ENCODE measurements around the gene CXCR5.
A peak's percentile ranks its signal among the peaks of the same experiment; 100 is the strongest.

CXCR5 gene

DNA sequence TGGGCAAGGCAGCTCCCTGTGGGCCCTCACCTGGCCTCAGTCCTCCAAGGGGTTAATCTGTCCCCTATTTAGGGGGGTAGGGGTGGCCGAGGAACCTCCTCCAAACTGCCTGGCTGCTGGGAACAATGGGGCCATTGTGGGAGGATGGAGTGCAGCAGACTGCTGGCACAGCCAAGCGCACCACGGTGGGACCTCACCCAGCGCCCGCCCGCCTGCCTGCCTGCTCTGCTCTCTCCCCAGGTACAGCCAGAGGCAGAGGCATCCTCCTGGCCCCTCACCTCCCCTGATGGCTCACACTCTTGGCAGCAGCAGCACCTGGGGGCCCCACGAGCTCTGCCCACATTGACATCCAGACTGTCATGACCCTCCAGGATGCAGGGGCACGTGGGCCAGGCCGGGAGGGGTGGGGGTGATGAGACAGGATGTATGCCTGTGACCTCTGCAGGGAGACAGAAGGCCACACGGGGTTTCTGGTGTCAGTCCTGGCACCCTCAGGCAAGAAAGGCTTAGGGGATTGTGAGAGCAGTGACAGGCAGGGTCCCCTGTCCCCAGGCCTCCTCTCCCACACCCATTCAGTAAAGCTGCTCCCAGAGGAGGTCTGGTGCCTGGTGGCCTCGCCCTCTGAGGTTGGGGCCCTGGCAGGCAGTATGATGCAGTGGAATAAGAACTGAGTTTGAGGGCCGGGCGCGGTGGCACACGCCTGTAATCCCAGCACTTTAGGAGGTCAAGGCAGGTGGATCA, 30.7 kb downstream of the CXCR5 start:
- no peak for DNase-seq

DNA sequence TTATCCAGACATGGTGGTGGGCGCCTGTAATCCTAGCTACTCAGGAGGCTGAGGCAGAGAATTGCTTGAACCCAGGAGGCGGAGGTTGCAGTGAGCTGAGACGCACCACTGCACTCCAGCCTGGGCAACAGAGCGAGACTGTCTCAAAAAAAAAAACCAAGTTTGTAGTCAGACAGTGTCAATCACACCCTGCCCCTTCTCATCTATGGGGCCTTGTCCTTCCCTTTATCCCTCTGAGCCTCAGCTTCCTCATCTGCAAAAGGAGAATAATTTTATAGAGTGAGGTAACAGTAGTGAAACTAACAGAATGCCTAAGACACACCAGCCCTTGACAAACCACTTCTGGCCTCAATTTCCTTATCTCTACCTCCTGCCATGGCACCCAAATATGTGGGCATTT, 31.3 kb downstream of the CXCR5 start:
- no peak for DNase-seq

DNA sequence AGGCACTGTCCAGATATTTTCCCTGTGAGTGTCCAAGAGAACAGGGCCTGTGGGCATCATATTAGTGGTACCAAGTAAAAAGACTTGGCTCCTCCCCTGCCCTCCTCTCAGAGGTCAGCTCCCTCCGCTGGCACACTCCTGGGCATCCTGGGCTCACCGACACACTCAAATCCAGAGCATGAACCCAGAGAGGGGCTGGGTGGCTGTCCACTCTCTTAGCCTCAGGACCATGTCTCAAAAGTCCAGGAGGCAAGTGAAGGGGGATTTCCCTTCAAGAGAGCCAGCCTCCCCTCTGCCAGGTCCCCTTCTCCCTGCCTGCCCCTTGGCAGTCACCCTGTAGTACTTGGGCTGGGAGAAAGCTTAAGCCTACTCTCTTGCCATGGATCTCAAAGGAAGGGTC, 31.7 kb downstream of the CXCR5 start:
- no peak for DNase-seq

DNA sequence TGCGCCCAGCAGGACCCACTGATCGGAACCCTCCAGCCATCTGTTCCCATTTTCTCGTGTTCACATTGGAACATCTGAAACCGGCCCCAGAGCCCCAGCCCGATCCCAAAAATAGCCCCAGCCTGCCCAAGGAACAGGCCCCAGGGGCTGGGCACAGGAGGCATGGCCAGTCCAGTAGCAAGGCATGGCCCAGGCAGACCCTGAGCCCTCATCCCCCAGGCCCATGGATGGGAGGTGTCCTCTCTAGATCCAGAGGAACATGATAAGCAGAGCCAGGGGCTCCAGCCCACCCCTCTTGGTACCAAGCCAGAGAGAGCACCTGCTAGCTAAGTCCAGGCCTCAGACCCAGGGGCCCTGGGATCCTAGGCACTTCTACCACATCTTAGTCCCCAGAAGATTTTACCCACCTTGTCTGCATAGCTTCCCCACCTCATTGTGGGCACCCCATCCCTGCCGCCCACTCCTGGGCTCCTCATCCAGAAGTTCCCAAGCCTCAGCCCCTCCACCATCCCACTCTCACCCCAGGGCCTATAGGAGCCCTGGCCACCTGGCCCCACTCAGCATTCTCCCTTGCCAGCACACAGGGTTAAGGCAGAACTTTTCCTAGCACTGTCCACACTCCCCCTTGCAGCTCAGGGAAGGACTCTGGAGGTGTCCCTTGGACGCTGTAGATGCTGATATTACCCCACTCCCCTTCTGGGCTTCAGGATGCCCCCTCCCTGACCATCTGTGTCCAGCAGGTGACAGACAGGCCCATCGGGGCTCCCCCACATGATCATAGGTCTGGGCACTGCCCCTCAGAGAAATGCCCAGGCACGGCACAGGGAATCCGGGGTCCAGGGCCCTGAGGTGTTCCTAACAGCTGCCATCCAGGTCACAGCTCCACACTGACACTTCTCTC, 32.5 kb downstream of the CXCR5 start:
- DNase-seq, result no peak

DNA sequence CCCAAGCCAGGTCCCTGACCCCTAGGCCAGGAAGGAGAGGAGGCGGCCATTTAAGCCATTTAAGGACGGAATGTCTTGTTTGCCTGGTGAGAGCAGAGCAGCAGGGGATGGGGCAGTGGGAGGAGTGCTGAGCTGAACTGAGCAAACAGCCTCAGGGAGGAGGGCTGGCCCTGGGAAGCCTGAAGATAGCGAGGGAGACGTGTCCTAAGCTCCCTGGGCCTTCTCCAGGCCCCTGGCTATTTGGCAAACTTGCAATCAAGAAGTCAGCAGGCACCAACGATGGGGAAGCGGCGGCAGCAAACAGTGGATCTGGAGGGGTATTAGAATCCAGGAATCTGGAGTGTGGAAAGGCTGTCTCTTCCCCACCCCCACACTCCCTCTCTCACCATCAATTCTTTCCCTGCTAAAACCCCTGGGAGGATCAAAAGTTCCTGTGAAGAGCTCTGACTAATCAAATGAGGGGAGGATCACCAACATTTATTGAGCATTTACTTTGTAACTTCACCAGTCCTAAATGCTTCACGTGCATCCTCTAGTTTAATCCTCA, 33.2 kb downstream of the CXCR5 start:
- no peak for DNase-seq

DNA sequence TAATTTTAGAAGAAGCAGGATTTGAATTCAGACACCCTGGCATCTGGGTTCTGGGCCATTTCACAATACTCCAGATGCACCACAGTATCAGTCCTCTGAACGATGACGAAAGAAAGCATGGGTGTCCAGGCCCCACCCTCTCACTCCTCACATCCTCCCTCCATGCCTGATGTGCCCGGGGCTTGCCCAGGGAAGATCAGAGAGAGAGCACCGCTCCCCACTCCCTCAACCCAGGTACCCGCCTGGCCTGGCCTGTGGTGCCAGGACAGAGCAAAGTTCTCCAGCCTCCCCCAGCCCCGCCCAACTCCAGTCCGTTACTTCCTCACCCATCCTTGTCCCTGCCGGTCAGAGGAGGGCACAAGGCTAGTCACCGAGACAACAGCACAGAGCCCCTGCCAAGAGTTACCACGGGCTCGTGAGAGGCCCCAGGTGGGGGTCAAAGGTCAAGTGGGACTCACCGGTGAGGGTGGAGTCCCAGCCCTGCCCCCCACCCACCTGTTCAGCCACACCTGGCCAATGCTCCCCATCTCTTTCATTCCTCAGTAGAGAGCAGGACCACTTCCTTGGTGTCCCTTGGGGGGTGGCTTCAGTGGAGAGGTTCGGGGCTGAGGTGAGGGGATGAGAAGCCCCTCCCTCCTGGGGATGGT, 33.9 kb downstream of the CXCR5 start:
- peak; percentile 39 for DNase-seq

DNA sequence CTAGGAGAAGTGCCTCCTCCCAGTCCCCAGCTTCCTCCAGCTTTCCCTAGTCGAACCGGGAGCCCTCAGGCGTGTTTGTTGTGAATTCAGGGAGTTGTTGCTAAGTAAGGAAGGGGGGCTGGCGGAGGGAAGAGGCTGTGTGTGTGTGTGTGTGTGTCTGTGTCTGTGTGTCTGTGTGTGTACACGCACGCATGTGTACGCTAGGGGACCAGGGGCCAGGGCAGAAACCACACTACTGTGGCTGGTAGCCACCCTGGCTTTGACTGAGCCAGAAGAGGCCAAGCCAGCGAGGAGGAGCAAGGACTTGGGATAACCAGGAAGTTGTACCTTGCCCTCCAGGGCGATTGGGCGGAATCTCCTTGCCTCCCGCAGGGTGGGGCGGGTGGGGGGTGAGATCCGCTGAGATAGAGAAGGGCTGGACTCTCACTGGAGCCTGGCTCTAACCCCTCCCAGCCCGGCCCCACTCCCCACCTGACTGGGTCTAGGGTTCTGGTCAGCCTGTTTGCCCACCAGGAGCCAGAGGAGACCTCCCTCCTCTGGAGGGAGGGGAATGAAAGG, 34.5 kb downstream of the CXCR5 start:
- peak; percentile 45 for DNase-seq

DNA sequence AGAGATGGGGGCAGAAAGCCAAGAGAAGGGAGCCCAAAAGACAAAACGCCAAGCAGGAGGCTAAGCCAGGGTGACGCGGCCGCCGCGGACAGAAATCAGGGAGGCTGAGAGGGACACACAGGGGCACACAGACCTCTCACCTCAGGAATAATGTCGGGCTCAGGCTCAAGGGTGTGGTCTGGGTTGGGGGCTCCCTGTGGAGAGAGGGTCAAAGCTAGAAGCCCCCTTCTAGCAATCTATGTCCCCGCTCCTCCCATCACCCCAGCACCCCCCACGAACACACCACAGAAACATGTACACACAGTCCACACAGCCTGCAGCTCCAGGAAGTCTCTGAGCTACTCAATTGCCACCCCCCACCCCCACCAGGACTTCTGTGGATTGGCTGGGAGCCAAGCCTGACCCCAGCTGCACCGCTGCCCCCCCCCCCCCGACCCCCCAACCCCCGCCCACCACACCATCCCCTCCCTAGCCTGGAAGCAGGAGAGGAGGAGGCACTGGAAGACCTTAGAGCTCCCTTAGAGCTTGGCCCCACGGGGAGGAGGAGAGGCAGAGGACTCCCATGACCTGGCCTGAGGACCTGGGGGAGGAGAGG, 35.1 kb downstream of the CXCR5 start:
- peak; percentile 55 for DNase-seq

DNA sequence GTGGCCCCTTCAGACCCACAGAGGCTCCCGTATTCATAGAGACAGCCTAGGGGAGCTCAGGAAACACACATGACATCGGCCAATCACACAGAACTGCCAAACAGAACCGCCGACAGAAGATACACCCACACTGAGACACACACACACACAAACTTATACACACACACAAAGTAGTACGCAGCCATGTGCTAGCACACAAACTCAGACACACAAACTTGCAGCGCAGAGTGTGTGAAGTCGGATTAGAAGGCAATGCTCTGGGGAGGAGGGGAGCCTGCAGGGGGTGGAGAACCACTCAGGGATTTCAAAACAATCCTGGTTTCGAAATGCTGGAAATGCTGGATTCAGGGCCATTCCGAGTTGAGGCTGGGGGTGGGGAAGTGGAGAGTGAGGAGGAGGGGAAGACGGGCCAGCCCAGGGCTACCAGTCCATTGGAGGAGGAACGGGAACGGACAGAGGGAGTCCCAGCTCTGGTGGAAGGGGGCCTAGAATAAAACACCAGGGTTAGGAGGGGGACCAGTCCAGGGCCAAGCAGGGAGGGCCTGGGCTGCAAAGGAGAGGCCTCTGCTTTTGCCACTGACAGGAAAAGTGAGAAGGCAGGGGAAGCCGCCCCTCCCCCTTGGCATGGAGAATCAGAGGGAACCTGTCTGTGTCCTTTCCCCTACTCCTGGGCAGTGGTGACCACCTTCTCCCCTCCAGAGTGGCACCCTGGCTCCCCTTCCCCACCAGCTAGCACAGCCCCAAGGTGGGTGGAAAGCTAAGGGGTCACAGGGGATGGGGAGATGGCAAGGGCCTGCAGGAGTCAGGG, 37.6 kb downstream of the CXCR5 start:
- no peak for DNase-seq

DNA sequence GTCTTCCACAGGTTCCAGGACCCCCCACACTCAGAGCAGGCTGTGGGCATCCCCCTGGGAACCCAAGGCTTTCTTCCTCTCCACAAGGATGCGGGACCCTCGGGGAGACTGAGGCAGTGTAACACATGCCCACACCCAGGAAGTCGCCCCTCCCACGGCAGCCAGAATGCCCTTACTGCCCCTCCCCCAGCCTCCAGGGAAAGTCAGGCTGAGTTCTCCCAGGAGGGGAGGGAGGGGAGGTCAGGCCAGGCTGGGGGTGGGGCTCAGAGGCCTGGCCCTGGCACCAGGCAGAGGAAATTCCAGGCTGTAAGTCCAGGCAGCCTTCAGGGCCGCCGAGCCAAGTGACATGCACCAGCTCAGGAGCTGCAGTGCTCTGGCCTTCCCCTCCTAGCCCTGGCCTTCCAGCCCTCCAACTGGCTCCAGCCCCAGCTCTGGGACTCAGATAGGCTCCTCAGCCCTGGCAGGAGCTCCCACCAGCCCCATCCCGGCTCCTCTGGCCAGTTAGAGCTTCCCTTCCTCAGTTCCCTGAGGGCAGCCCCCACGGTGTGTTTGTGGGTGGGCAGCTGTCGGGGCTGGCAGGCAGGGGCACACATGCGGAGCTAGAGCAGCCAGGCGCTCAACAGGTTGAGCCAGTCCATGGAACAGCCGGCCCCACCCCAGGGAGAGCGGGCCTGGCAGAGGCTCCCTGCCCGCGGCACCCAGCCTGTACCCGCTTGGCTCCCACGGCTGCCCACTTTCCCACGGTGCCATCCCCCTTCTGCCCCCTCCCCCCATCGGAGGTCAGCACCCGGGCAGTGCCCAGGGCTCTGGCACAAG, 38.4 kb downstream of the CXCR5 start:
- no peak for DNase-seq

DNA sequence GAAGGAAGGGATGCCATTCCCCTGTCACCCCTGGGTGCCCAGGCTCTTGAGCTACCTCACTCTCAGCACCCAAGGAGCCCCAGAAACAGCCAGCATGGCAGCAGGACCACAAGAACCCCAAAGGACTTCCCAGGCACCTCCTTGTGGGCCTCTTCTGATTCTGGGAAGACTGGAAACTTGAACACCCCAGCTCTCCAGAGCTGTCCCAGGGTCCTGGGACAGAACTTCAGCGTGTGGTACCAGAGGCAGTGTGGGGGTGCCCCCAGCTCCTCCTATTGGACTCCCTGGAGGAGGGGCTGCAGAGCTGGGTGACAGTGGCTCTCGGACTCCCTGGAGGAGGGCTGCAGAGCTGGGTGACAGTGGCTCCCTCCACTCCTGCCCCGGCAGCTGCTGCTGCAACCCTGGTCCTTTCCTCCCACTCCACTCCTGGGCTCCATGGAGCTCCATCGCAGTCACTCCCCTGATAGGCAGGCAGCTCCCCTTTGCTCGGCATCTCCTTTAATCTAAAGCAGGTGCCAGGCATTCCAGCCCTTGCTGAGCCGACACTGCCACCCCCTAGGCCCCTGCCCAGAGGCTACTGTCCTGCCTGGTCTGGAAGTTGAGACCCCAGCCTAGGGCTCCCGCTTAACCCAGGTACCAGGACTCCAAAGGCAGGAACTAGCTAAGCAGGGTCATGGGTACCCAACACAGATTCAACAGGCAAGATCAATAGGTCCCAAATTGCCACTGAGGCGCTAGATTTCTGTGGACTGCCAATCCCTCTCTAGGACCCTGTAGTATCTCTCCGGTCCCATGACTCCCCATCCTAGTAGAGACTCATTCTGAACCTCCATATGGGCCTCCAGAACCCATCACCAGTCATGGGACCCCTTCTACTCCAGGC, 39.3 kb downstream of the CXCR5 start:
- DNase-seq, result no peak

DNA sequence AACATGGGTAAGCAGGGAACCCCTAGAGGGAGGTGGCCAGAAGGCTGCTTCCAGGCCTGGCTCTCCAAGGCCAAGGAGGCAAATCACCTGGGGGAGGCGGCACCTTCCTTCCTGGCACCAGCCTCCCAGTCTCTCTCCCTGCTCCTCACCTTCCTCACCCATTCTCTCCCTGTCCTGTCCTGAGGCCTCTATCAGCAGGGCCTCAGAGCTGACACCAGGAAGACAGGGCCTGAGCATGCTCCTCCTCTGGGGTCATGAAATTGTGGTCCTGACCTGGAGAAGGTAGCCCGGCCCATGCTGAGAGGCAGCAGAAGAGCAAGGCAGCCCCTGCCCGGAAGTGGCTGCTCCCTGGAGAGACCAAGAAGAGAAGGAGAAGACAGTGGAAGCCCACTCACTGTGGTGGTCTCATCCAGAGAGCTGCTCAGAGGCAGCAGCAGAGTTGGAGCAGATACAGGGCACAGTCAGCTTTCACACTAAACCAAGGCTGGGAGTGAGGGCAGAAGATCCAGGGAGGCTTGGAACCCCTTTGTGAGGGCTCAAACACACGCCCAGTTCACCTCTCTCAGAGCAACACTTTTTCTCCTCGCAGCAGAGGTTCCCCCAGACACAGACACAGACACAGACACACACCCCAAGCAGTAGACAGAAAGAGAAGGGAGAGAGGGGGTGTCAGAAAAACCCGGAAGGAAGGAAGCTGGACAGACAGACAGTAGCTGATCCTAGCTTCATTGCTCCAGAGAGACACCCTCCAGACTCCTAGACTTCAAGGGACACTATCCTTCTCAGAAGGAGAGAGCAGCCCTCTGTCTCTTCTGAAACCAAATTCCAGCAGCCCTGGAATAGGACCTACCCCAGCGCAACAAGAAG, 40.3 kb downstream of the CXCR5 start:
- no peak for DNase-seq

DNA sequence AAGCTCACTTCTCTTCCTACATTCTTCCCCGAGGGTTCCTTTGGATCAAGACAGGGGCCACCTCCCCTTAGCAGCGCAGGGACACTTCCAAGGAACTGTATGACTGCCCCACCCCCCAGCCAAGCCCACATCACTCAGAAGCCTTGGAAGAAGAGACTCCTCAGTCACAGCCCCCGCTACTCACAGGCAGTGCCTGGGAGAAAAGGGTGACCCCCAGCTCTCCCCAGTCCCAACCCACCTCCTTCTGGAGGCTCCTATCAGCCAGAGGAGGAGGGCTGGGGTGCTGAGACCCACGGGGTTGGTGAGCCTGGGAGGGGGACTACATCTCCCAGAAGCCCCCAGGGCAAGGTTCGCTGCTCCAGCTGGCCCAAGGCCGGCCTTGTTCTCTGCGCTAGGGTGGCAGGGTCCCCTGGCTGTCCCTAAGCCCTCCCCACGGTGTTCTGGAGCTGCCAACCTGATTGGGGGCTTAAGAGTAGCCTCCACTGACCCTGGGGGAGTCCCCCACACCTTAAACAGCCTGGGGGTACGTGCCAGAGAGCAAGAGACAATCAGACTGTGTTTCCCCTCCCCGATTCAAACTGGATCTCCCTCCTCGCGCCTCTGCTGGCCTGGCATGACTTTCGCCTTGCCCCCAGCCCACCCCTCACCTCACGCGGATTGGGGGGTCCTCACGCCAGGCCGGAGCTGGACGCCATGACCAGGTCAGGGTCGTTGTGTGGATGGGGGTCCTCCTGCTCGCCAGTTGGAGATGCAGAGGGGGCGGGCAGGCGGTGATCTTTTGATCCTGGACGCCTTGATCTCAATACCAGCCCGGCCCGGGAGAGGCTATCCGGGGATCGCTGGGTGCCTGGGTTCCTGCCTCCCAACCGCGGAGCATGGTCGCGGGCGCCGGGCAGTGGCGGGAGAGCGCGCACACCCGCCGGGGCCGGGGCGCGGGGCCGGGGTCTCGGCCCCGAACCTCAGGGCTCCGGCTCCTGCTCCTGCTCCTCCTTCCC, 41.2 kb downstream of the CXCR5 start:
- DNase-seq, result peak; percentile 54

DNA sequence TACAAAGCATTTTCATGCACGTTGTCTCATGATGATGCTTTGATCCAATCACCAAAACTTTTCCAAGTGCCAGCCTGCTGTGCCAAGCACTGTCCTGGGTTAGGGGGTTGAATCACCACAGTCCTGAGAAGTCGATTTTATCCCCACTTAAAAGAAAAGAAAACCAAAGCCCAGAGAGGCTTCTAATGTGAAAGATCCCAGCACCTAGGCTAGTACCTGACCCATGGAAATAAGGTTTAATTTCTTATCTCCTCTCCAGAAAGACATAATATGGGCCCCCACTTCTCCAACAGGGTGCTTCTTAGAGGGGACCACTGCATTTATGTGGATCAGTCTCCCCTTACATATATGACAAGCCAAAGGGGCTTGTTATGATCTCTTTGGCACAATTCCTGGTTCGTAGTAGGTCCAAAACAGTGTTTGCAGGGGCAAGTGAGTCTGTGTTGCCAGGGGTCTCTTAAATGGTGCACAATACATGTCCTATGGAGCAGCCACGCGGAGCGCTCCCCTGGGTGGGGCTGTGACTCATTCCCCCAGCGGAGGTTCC, 43.9 kb downstream of the CXCR5 start:
- DNase-seq, result no peak

DNA sequence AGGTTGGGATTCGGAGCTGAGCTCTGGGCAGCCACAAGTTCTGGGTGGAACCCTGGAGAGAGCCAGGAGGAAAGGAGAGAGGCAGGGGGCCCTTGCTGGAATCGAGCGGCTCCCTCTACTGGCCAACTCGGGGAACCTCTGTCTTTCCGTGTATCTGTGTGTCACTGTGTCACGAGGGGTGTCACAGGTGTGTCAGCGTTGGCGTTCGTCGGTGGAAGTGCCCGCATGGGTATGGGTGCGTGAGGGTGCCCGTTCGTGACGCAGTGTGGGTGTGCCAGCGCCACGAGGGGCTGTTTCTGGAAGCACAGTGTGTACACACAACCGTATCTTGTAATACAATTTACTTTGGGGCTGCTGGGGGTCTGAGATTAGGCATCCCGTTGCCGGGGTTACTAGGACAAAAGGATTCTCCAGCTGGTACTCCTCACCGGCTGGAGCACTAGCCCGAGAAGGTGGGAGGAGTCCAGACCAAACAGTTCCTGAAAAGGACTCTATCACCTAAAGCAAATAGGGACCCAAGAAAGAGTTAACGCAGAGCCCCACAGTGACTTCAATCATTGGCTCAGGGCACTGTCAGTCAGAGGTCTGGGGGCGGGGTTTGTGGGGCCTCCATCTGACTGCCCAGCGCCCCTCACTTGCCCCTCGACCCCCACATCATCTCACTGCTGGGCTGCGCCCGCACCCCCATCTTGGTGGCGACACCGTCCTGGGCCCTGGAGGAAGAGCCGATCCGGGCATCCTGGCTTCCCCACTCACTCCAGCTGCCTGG, 44.6 kb downstream of the CXCR5 start:
- peak; percentile 96 for DNase-seq

DNA sequence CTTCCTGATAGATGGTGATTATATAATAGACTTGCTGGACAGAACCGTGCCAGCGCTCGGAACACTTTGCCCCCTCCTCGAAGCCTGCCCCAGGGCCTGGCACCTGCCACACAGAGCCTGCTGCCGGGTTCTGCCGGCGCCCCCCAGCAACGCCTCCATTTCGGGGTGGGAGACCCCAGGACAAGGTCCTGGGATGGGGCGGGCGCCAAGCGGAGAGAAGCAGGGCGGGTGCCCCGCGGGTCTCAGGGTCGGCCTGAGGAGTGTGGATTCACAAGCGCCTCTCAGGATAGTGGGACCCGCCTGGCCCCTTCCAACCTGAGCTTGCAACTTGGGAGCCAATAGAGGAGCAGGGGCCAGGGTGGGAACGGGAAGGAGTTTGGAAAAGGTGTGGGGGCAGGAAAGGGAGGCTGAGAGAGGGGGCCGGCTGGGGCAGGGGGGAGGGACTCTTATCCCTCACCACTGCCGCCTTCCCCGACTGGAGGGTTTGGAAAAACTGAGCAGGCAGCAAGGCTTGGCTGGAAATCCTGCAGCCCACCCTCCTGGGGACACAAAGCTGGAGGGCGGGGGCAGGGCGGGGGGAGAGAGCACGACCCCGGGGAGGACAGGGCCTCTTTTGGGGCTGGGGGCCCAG, 45.3 kb downstream of the CXCR5 start:
- DNase-seq, result peak; percentile 87
